Endothelial cell of umbilical vein (primary cell): Measurements from ENCODE around the gene MRPL14. TPM values are rescaled to one million over a fixed set of nuclear protein-coding genes. Genes with fewer than 3 reads are reported as not detected.

Experiments used
- BruUV-seq: library from RNA; stranded (reverse); fragments of 400-500 nt; replicated peaks from 2 replicates; lab custom pipeline; 2021; lab: Mats Ljungman, UMichigan
- CTCF ChIA-PET: fragments of 300-600, 350-600 bp; sonication (Branson Sonifier 250); formaldehyde crosslinking; loops from one replicate; lab custom pipeline; 2021; ENCODE audit warnings: antibody characterized with exemption, inconsistent platforms; lab: Charles Lee
- POLR2A ChIA-PET: fragments of 300-600, 350-600 bp; sonication (Branson Sonifier 250); formaldehyde crosslinking; loops from one replicate; lab custom pipeline; 2021; ENCODE audit warnings: antibody characterized with exemption, inconsistent platforms; lab: Charles Lee
- DNase-seq: peaks from one replicate; pipeline ENCODE4 v3.0.0-alpha.2; 2011; ENCODE audit warnings: low read depth, low spot score
- FAIRE-seq: peaks from 2 replicates; lab custom pipeline; 2011; peaks lifted over from hg19 to GRCh38; lab: Jason Lieb, UNC
- H2AFZ ChIP-seq: 2 replicates; pipeline ENCODE4 v1.6.0; 2012; ENCODE audit warnings: low read depth, low read length, control low read depth, inconsistent platforms
- H3K27ac ChIP-seq: 2 replicates; pipeline ENCODE4 v1.5.1; 2011; ENCODE audit warnings: low read depth, mild to moderate bottlenecking, control low read depth, low read length, moderate library complexity; ENCODE audit not compliant: insufficient read depth
- H3K27me3 ChIP-seq, 2 experiments: 2 replicates each; pipeline versions ENCODE4 v1.6.0 to v1.6.1; 2011; ENCODE audit warnings: low read length in 2 of 2, mixed read lengths in 1 of 2; ENCODE audit not compliant: control insufficient read depth in 2 of 2, insufficient read depth in 2 of 2
- H3K36me3 ChIP-seq, 2 experiments: 2 replicates in 1 of 2; 3 replicates in 1 of 2; pipeline ENCODE4 v1.5.1; 2011; ENCODE audit warnings: low read length in 2 of 2, mild to moderate bottlenecking in 1 of 2, moderate library complexity in 1 of 2; ENCODE audit not compliant: control insufficient read depth in 2 of 2, insufficient read depth in 2 of 2; ENCODE audit errors: extremely low read depth in 1 of 2
- H3K4me1 ChIP-seq: 3 replicates; pipeline ENCODE4 v1.5.1; 2011; ENCODE audit warnings: mild to moderate bottlenecking, low read length; ENCODE audit not compliant: control insufficient read depth, insufficient read depth; ENCODE audit errors: extremely low read depth
- H3K4me2 ChIP-seq: 2 replicates; pipeline ENCODE4 v1.6.1; 2011; ENCODE audit warnings: low read length, control low read depth, mixed read lengths; ENCODE audit not compliant: insufficient read depth
- H3K4me3 ChIP-seq, 3 experiments: fragments of 200-600 bp in 1 of 3; sonication (generic), shearing (Covaris generic) in 1 of 3; replicated peaks in 1 of 3; 2 replicates each; pipeline ENCODE4 v1.5.1; 2011 to 2016; ENCODE audit warnings: control low read depth in 3 of 3, low read length in 3 of 3, mild to moderate bottlenecking in 2 of 3, inconsistent platforms in 1 of 3, low read depth in 1 of 3, moderate library complexity in 1 of 3; ENCODE audit not compliant: insufficient read depth in 1 of 3
- H3K79me2 ChIP-seq: 2 replicates; pipeline ENCODE4 v1.6.0; 2012; ENCODE audit warnings: low read length, inconsistent platforms; ENCODE audit not compliant: control insufficient read depth, insufficient read depth
- H3K9ac ChIP-seq: replicated peaks from 2 replicates; pipeline ENCODE3; 2011; ENCODE audit warnings: low read length, control low read depth; ENCODE audit not compliant: insufficient read depth; ENCODE audit errors: extremely low read depth
- H3K9me1 ChIP-seq: replicated peaks from 3 replicates; pipeline ENCODE4 v1.6.0; 2011; ENCODE audit warnings: mild to moderate bottlenecking, low read length; ENCODE audit not compliant: control insufficient read depth, insufficient read depth; ENCODE audit errors: extremely low read depth
- H3K9me3 ChIP-seq: replicated peaks from 2 replicates; pipeline ENCODE4 v1.5.1; 2012; ENCODE audit warnings: low read length, inconsistent platforms; ENCODE audit not compliant: control insufficient read depth, insufficient read depth
- H4K20me1 ChIP-seq: replicated peaks from 2 replicates; pipeline ENCODE3; 2011; ENCODE audit warnings: mild to moderate bottlenecking, low read length; ENCODE audit not compliant: control insufficient read depth, insufficient read depth; ENCODE audit errors: extremely low read depth
- CTCF ChIP-seq, 2 donors: IDR thresholded peaks; 1 replicate in 1 of 2; 2 replicates in 1 of 2; pipeline ENCODE4 v1.5.1; 2011; ENCODE audit warnings: low read length in 2 of 2, mild to moderate bottlenecking in 2 of 2, moderate library complexity in 2 of 2, control low read depth in 1 of 2, inconsistent platforms in 1 of 2, low read depth in 1 of 2; ENCODE audit not compliant: insufficient read depth in 1 of 2; ENCODE audit errors: extremely low read depth in 1 of 2
- EZH2 ChIP-seq: IDR thresholded peaks from 2 replicates; pipeline ENCODE4 v1.6.1; 2012; ENCODE audit warnings: borderline replicate concordance, low read depth, mild to moderate bottlenecking, moderate library complexity, low read length, inconsistent platforms; ENCODE audit not compliant: severe bottlenecking
- FOS ChIP-seq: IDR thresholded peaks from 2 replicates; pipeline ENCODE4 v1.6.1; 2011; ENCODE audit warnings: mild to moderate bottlenecking, low read length, moderate library complexity, borderline replicate concordance; ENCODE audit not compliant: insufficient read depth
- JUN ChIP-seq: IDR thresholded peaks from 2 replicates; pipeline ENCODE4 v1.6.1; 2011; ENCODE audit warnings: borderline replicate concordance, low read depth; ENCODE audit not compliant: insufficient read length, insufficient read depth
- MAX ChIP-seq: IDR thresholded peaks from 2 replicates; pipeline ENCODE4 v1.6.1; 2011; ENCODE audit not compliant: insufficient read depth, insufficient read length
- MYC ChIP-seq: IDR thresholded peaks from one replicate; pipeline ENCODE4 v1.6.1; 2011; ENCODE audit warnings: mild to moderate bottlenecking, low read depth, low read length
- POLR2A ChIP-seq: IDR thresholded peaks from 2 replicates; pipeline ENCODE4 v1.6.1; 2012; ENCODE audit warnings: low read depth, mild to moderate bottlenecking, control low read depth, low read length
- dilution Hi-C: fragments of 300-500 bp; cut with MboI; formaldehyde crosslinking; loops from one replicate; pipeline ENCODE4 v1.15.0; 2019; ENCODE audit warnings: low sequenced_read_pairs; ENCODE audit not compliant: extremely low pct_ligation_motif_present
- intact Hi-C: fragments of 100-400 bp; cut with micrococcal nuclease; formaldehyde crosslinking; loops from one replicate; pipeline ENCODE4 v1.10.0; 2022
- polyA plus RNA-seq, 4 experiments: library from polyadenylated mRNA; depleted of rRNA in 3 of 4; stranded (reverse) in 3 of 4; unstranded in 1 of 4; fragments of >200 nt; gene quantifications; 2 replicates each; pipeline versions ENCODE4 v1.2.1 to v1.2.3, GENCODE V29; 2011 to 2012; ENCODE audit warnings: missing spikeins in 1 of 4
- total RNA-seq: library from RNA; stranded (reverse); gene quantifications from 2 replicates; pipeline ENCODE4 v1.2.3, GENCODE V29; 2021

The MRPL14 gene
- total and polyA plus RNA-seq, 2 donors (not counting 3 experiments of a cell fraction or from before 2014, with no cell fraction given) = 68.1 to 103 TPM

- DNase-seq (no peak), FAIRE-seq (no peak)
- H3K4me3 ChIP-seq = no peak overlapping the region
- no peaks in the 10 kb centered on the region for H4K20me1 ChIP-seq
- H3K4me1 ChIP-seq = no peaks in the 10 kb centered on the region
- ChIA-PET CTCF (interaction anchor here (0.6 to 6.6 kb wide), 12 partner anchors 9 to 143 kb away, joined by 3 to 95 read pairs (median 3); no protein-coding TSS in a partner anchor), POLR2A (no interaction called here)
- no peaks in the 10 kb centered on the region for H3K9me3 ChIP-seq
- no peaks in the 10 kb centered on the region for H3K9me1 ChIP-seq
- BruUV-seq = no TSS peak
- intact Hi-C loops (no loop called here), dilution Hi-C loops (no loop called here)
- H3K27me3 ChIP-seq = no peaks in the 10 kb centered on the region
- no peak for TF ChIP-seq EZH2
- TF ChIP-seq JUN = no peak
- TF ChIP-seq MAX = no peak
- no peak for TF ChIP-seq POLR2A
- no peak for TF ChIP-seq FOS
- TF ChIP-seq MYC = no peak
- no peak for TF ChIP-seq CTCF (IDR thresholded peaks at IDR 0.05; ENCODE audit: extremely low read depth in 1 of 2, insufficient read depth in 1 of 2, low read depth in 1 of 2, low read length in 2 of 2)
- H3K27ac ChIP-seq = no peak overlapping the region
- no peak overlapping the region for H3K4me2 ChIP-seq
- no peaks in the 10 kb centered on the region for H3K36me3 ChIP-seq
- no peaks in the 10 kb centered on the region for H3K79me2 ChIP-seq
- no peak overlapping the region for H3K9ac ChIP-seq
- H2AFZ ChIP-seq = no peak overlapping the region
Measured at GRCh38 chr6:44094403-44095242, 32.6 kb downstream of the MRPL14 start.
